Nephron (organoid): ENCODE data around the gene MGMT.

Source experiments
- H3K27ac Mint-ChIP-seq, 3 experiments: 2 replicates each; pipeline ENCODE4 v1.8.0; 2020; ENCODE audit warnings: mixed read lengths in 3 of 3, mild to moderate bottlenecking in 2 of 3, moderate library complexity in 1 of 3
- H3K27me3 Mint-ChIP-seq: 2 replicates; pipeline ENCODE4 v1.8.0; 2021; ENCODE audit warnings: low read depth, mild to moderate bottlenecking, moderate library complexity, mixed read lengths
- H3K36me3 Mint-ChIP-seq: 2 replicates; pipeline ENCODE4 v1.8.0; 2020; ENCODE audit warnings: low read depth, mixed read lengths
- H3K4me1 Mint-ChIP-seq: 2 replicates; pipeline ENCODE4 v1.8.0; 2020; ENCODE audit warnings: mixed read lengths
- H3K4me3 Mint-ChIP-seq, 3 experiments: 2 replicates each; pipeline ENCODE4 v1.8.0; 2020; ENCODE audit warnings: mild to moderate bottlenecking in 3 of 3, mixed read lengths in 3 of 3, moderate library complexity in 2 of 3
- H3K9me3 Mint-ChIP-seq: 2 replicates; pipeline ENCODE4 v1.8.0; 2020; ENCODE audit warnings: mixed read lengths
- CTCF ChIP-seq, 3 experiments: fragments of 200-600 bp; sonication (generic); IDR thresholded peaks; one replicate each; pipeline ENCODE4 v1.5.0; 2021; ENCODE audit warnings: antibody characterized with exemption in 3 of 3; ENCODE audit not compliant: unreplicated experiment in 3 of 3

The MGMT gene

GRCh38 chr10:129446183-129446581 is 20.9 kb upstream of the MGMT start:
- Mint-ChIP-seq H3K27ac (no peak overlapping the region), H3K4me3 (no peak overlapping the region), H3K27me3 (peaks cover 17% of the 10 kb centered on the region), H3K4me1 (no peaks in the 10 kb centered on the region), H3K36me3 (no peaks in the 10 kb centered on the region), H3K9me3 (peaks cover 3% of the 10 kb centered on the region)
- TF ChIP-seq CTCF (IDR thresholded peaks at IDR 0.05; ENCODE audit: unreplicated experiment in 3 of 3), result no peak

GRCh38 chr10:129447486-129447885 is 19.6 kb upstream of the MGMT start:
- peak overlapping the region in 1 of 3 experiments; percentile 54 for H3K27ac Mint-ChIP-seq
- no peak for TF ChIP-seq CTCF (IDR thresholded peaks at IDR 0.05; ENCODE audit: unreplicated experiment in 3 of 3)
- H3K4me1 Mint-ChIP-seq, result no peaks in the 10 kb centered on the region
- peaks cover 10% of the 10 kb centered on the region for H3K27me3 Mint-ChIP-seq
- H3K4me3 Mint-ChIP-seq, result no peak overlapping the region
- H3K9me3 Mint-ChIP-seq, result peaks cover 6% of the 10 kb centered on the region
- H3K36me3 Mint-ChIP-seq, result no peaks in the 10 kb centered on the region

- H3K27ac Mint-ChIP-seq, result no peak overlapping the region
- no peak for TF ChIP-seq CTCF (IDR thresholded peaks at IDR 0.05; ENCODE audit: unreplicated experiment in 3 of 3)
- peaks cover 6% of the 10 kb centered on the region for H3K9me3 Mint-ChIP-seq
- no peaks in the 10 kb centered on the region for H3K36me3 Mint-ChIP-seq
- H3K4me1 Mint-ChIP-seq, result no peaks in the 10 kb centered on the region
- peaks cover 9% of the 10 kb centered on the region for H3K27me3 Mint-ChIP-seq
- no peak overlapping the region for H3K4me3 Mint-ChIP-seq
These were observed 19.0 kb upstream of the MGMT start for GRCh38 chr10:129448086-129448485.

- Mint-ChIP-seq H3K9me3 (peaks cover 6% of the 10 kb centered on the region), H3K27ac (no peak overlapping the region), H3K4me3 (no peak overlapping the region)
These were observed 18.5 kb upstream of the MGMT start for GRCh38 chr10:129448539-129448938.

GRCh38 chr10:129449893-129450292 is 17.1 kb upstream of the MGMT start:
- Mint-ChIP-seq H3K4me3 (no peak overlapping the region), H3K4me1 (no peaks in the 10 kb centered on the region), H3K36me3 (no peaks in the 10 kb centered on the region), H3K9me3 (peaks cover 6% of the 10 kb centered on the region), H3K27ac (no peak overlapping the region), H3K27me3 (peaks cover 9% of the 10 kb centered on the region)
- no peak for TF ChIP-seq CTCF (IDR thresholded peaks at IDR 0.05; ENCODE audit: unreplicated experiment in 3 of 3)

More at GRCh38 chr10:129448539-129448938, 18.5 kb upstream of the MGMT start:
- peaks cover 9% of the 10 kb centered on the region for H3K27me3 Mint-ChIP-seq
- no peak for TF ChIP-seq CTCF (IDR thresholded peaks at IDR 0.05; ENCODE audit: unreplicated experiment in 3 of 3)
- H3K36me3 Mint-ChIP-seq, result no peaks in the 10 kb centered on the region
- H3K4me1 Mint-ChIP-seq, result no peaks in the 10 kb centered on the region

- no peaks in the 10 kb centered on the region for H3K4me1 Mint-ChIP-seq
- TF ChIP-seq CTCF (IDR thresholded peaks at IDR 0.05; ENCODE audit: unreplicated experiment in 3 of 3), result no peak
These were observed 16.6 kb upstream of the MGMT start for GRCh38 chr10:129450391-129450790.

More at GRCh38 chr10:129450391-129450790, 16.6 kb upstream of the MGMT start:
- Mint-ChIP-seq H3K36me3 (no peaks in the 10 kb centered on the region), H3K27ac (no peak overlapping the region), H3K4me3 (no peak overlapping the region), H3K27me3 (peaks cover 8% of the 10 kb centered on the region), H3K9me3 (peaks cover 6% of the 10 kb centered on the region)
